Mammary epithelial cell (primary cell): ENCODE measurements around the gene TMEM151B.

ENCODE experiments used
- CTCF ChIP-seq, 2 donors: IDR thresholded peaks in 1 of 2; conservative IDR thresholded peaks in 1 of 2; 2 replicates each; pipeline ENCODE4 v1.5.1; 2011 to 2012; ENCODE audit warnings: inconsistent platforms in 2 of 2, low read length in 2 of 2, mild to moderate bottlenecking in 2 of 2, control low read depth in 1 of 2, low read depth in 1 of 2; ENCODE audit not compliant: insufficient read depth in 1 of 2; ENCODE audit errors: extremely low read depth in 1 of 2
- EZH2 ChIP-seq: IDR thresholded peaks from 2 replicates; pipeline ENCODE4 v1.6.1; 2012; ENCODE audit warnings: low read length, inconsistent platforms, borderline replicate concordance

- TF ChIP-seq CTCF (conservative IDR thresholded peaks at IDR 0.05 in 1 of 2, IDR thresholded peaks at IDR 0.05 in 1 of 2; ENCODE audit: extremely low read depth in 1 of 2, insufficient read depth in 1 of 2, low read depth in 1 of 2, low read length in 2 of 2) (no peak), EZH2 (no peak)
These were observed 48.3 kb upstream of the TMEM151B start for GRCh38 chr6:44221961-44222335.
